HG03460 (cell line): ENCODE data around the gene SHOX.
"Not testable (repeated sequence)": the region's sequence is repeated elsewhere in the genome, so short reads cannot be mapped to it uniquely, and the experiment has no call there.

Experiments
- ATAC-seq: cut with Tn5 transposase; IDR thresholded peaks from one replicate; pipeline ENCODE4 v1.9.1; 2021; ENCODE audit not compliant: unreplicated experiment

SHOX gene

GRCh38 chrX:636981-637659 is 6.5 kb downstream of the SHOX start:
- no peak for ATAC-seq

DNA sequence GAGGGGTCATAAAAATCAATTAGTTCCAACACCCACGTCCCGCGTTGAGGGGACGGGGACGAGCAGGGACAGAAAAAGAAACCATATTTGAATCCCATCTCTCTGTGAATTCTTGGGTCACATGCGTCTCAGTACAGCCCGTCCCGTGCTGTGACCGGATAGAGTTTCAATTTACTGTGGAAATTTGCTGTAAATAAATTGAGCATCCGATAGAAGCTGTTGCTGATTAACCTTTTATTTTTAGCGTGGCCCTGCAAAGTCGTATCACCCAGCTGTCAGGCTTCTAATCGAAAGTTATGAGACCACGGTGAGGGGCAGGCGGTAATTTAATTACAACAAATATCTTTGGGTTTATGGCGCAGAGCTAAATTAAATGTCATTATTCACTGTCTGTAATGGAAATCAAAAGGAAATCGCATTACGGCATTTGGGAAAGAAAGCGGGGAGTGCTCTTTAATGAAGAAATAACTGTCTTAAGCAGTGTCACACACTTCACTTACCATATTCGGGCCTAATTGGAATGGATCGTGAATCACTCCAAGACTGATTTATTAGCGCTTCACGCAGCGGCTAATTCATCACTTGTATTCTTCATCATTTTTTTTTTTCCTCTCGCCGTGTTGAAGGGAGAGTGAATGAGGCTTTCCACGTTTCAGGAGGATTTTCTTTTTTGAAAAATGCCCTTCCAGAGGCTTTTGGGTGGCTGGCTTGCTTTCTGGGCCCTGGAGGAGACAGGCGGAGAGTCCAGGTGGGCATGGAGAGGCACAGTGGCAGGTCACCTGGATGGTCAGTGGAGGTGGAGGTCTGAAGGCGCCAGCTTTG is 7.3 kb downstream of the SHOX start:
- no peak for ATAC-seq

DNA sequence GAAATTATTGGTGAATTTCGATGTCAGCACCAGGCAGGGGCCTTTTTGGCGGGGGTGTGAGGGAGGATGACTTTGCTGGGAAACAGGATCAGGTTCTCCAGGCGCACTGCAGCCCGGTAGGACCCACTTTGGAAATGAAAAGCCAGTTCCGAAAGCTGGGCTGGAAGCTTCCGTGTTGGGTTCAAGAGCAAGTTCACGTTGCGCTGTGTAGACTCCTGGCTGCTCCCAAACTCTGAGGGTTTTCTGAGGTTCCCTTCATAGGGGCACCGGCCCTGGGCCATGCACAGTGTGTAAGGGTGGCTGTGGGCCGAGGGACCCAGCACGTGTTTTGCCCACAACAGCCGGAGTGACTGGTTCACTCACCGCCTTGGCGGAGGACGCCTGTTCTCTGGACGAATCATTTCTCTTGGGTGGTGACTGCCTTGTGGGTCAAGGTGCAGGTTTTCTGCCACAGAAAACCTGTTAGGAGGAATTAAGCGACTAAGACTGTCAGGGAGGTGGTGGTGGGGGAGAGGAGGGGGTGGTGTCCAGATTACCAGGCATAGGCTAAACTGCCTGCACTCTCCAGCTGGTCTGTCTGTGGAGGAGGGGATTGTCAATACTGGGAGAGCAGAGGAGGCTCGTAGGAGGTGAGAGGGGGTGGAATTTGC is 8.0 kb downstream of the SHOX start:
- no peak for ATAC-seq

GRCh38 chrX:639151-639550 is 8.6 kb downstream of the SHOX start:
- ATAC-seq: no peak

- no peak for ATAC-seq
Measured at GRCh38 chrX:640641-641040, 10.1 kb downstream of the SHOX start.

DNA sequence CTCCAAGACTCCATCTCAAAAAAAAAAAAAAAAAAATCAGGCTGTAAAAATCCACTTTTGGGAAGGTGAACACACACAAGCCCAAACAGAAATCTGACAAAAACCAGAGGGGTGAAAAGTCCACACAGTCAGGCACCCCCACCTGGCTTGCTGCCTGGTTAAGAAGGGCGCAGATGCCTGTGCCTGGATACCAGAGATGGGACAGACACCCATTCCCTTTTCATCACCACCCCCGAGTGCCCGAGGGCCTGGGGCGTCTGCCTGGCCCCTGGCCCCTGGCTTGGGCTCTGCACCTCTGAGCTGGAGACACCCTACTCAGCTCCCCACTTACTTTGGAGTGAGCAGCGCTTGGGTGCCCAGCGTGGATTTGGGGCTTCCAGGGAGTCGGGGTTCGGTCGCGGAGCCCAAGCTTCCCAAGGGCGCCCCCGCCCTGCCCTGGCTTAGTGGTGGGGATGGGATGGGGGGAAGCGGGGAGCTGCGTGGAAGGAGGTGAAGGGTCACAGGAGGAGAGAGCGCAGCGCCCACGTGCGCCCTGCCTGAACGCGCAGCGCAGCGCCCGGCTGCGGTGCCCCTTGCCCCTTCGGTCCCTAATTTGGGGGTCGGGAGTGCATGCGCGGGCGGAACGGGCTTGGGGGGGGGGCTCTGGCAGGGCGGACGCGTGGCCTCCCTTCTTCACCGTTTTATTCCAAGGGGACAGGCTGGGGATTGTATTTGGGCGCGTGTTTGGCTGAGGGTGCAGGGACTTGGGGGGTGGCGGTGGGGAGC is 11.3 kb downstream of the SHOX start:
- no peak for ATAC-seq

DNA sequence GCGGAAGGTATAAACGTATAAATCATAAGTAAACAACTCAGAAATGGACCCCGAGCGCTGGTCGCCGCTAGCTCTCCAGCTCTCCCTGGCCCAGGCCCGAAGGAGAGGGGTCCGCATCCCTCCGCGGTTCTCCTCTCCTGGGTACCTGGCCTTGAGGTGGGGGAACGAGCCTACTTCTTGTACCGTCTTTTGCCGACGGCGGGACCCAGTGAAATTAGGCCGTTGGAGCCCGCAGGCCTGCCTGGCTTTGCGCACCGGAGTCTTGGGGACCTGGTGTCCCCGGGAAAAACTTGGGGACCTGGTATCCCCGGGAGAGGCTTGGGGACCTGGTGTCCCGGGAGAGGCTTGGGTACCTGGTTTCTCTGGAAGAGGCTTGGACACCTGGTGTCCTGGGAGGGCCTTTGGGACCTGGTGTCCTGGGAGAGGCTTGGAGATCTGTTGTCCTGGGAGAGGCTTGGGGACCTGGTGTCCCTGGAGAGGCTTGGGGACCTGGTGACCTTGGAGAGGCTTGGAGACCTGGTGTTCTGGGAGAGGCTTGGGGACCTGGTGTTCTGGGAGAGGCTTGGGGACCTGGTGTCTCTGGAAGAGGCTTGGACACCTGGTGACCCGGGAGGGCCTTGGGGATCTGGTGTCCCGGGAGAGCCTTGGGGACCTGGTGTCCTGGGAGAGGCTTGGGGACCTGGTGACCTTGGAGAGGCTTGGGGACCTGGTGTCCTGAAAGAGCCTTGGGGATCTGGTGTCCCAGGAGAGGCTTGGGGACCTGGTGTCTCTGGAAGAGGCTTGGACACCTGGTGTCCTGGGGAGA is 12.0 kb downstream of the SHOX start:
- no peak for ATAC-seq

GRCh38 chrX:643241-643595 is 12.6 kb downstream of the SHOX start:
- no peak for ATAC-seq

DNA sequence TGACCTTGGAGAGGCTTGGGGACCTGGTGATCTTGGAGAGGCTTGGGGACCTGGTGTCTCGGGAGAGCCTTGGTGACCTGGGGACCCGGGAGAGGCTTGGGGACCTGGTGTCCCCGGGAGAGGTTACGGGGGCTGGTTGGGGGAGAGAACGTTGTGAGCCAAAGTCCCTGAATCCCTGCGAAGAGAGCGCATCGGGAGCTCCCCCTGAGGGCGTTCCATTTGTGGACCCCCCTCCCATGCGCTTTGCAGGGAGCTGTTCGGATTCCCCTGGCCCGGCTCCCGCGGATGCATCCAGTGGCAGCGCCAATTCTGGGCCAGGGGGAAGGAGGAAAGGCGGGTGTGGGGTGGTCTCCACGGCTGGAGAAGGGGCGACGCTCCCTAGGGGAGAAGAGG is 13.3 kb downstream of the SHOX start:
- ATAC-seq: no peak

DNA sequence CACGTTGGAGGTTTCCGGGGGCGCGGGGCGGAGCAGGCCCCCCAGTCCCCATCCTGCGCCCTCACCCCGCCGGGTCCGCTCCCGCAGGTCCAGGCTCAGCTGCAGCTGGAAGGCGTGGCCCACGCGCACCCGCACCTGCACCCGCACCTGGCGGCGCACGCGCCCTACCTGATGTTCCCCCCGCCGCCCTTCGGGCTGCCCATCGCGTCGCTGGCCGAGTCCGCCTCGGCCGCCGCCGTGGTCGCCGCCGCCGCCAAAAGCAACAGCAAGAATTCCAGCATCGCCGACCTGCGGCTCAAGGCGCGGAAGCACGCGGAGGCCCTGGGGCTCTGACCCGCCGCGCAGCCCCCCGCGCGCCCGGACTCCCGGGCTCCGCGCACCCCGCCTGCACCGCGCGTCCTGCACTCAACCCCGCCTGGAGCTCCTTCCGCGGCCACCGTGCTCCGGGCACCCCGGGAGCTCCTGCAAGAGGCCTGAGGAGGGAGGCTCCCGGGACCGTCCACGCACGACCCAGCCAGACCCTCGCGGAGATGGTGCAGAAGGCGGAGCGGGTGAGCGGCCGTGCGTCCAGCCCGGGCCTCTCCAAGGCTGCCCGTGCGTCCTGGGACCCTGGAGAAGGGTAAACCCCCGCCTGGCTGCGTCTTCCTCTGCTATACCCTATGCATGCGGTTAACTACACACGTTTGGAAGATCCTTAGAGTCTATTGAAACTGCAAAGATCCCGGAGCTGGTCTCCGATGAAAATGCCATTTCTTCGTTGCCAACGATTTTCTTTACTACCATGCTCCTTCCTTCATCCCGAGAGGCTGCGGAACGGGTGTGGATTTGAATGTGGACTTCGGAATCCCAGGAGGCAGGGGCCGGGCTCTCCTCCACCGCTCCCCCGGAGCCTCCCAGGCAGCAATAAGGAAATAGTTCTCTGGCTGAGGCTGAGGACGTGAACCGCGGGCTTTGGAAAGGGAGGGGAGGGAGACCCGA is 14.0 kb downstream of the SHOX start:
- ATAC-seq: no peak

GRCh38 chrX:646228-646495 is 15.6 kb downstream of the SHOX start:
- no peak for ATAC-seq

DNA sequence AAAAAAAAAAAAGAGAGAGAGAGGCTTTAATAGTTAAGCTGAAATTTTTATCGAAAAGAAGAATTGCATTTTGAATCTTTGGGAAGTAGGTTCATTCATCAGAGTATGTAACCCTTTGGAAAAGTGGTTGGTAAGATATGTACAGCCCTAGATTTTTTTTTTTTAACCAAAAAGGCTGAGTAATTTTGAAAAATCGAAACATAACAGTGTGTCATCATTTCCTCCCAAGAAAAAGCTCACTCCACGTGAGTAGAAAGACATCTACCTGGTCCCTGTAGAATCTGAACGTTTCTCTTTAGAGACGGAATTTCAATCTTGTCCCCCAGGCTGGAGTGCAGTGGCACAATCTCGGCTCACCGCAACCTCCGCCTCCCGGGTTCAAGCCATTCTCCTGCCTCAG is 16.2 kb downstream of the SHOX start:
- ATAC-seq: no peak

DNA sequence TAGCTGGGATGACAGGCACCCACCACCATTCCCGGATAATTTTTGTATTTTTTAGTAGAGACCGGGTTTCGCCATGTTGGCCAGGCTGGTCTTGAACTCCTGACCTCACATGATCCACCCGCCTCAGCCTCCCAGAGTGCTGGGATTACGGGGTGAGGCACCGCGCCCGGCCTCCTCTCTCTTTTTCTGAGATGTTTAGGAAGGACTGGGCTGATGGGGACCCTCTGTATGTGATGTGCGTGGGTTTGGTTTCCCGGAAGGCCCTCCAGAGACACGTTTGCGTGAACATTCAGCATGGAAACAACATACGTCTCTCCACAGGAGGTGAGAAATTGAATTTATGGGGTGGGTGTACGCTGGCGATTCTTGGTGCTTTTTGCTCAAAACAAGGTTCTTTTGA is 18.6 kb downstream of the SHOX start:
- no peak for ATAC-seq

GRCh38 chrX:650324-650723 is 19.7 kb downstream of the SHOX start:
- no peak for ATAC-seq

DNA sequence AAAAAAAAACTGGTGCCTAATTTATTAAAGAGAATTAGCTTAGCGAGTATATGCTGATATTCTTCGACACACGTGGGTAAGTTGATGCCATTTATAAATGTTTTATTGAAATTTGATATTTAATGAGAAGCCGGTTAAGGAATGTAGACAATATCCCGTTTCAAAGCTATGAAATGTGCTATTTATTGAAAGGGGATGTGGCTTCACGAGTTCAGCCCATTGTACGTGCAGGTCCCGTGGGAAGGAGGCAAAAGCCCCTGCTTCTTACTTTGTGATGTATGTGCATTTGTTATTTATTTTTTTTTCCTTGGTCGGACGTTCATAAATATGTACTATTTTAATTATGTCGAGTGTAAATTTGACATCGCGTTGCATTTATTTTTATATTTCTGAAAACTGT is 20.2 kb downstream of the SHOX start:
- no peak for ATAC-seq

DNA sequence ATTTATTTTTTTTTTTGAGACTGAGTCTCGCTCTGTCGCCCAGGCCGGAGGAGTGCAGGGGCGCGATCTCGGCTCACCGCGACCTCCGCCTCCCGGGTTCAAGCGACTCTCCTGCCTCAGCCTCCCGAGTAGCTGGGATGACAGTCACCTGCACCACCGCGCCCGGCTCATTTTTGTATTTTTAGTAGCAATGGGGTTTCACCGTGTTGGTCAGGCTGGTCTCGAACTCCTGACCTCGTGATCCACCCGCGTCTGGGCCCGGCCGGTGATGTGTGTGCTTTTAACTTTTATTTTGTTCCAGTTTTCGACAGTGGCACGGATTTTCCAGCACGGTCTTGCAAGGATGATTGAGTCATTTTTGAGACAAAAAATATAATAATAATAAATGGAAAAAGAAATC is 21.3 kb downstream of the SHOX start:
- ATAC-seq: not testable (repeated sequence)

- no peak for ATAC-seq
Measured at GRCh38 chrX:652341-652741, 21.8 kb downstream of the SHOX start.

DNA sequence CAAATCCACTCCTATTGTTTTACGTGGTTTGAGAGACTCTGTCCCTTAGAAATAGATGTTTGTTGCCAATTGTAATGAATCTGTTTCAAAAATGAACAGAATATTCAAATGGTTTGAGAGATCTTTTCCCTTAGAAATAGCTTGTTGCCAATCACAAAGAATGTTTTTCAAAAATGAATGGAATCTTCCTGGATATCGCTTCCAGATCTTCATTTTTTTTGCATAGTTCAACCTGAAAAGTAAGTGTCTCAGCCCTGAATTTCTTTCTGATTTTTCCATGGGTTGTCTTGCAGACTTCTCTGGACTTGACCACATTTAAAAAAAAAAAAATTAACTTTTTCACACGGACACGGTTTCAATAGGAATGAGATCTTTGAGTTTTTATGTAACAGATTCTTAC is 22.7 kb downstream of the SHOX start:
- ATAC-seq: no peak

DNA sequence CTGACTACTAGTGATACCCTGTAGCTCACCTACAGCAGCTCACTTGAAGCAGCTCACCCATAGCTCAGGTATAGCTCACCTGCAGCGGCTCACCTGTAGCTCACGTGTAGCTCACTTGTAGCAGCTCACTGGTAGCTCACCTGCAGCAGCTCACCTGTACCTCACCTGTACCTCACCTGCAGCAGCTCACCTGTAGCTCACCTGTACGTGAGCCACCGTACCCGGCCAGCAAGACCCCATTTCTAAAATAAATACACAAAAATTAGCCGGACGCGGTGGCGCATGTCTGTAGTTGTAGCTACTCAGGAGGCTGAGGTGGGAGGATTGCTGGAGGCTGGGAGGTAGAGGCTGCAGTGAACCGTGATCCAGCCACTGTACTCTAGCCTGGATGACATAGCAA is 30.6 kb downstream of the SHOX start:
- ATAC-seq: no peak

DNA sequence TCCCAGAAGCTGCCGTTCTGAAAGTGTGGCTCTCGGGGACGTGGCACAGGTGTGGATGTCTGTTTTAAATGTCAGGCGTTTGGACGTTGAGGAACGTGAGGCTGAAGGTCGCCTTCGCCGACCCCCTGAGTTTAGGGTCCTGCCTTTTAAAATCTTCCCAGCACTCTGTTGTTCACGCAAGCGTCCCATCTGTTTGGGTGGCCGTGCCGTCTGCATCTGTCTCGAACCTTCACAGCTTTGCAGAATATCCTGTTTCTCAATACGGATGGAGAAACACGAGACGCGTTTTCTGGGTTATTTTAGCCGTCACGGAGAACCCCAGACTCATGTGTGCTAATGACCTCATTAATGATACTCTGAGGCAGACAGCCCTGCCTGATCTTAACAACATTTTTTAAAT is 31.5 kb downstream of the SHOX start:
- ATAC-seq: no peak
